K562 (cell line): Measurements from ENCODE around the gene COQ9. TPM values are rescaled to one million over a fixed set of nuclear protein-coding genes. Genes with fewer than 3 reads are reported as not detected.
"Not testable (repeated sequence)": the region's sequence is repeated elsewhere in the genome, so short reads cannot be mapped to it uniquely, and the experiment has no call there.

Experiments used
- ATAC-seq: fragments of 200-7000 bp; cut with Tn5 transposase; 3 replicates; pipeline ENCODE4 v1.9.1; 2020; ENCODE audit warnings: moderate library complexity
- BruUV-seq: library from RNA; stranded (reverse); fragments of 400-500 nt; replicated peaks from 2 replicates; lab custom pipeline; 2021; lab: Mats Ljungman, UMichigan
- CTCF ChIA-PET: fragments of 300-600 bp; formaldehyde crosslinking; extraction: SDS; loops from one replicate; lab custom pipeline; 2021; ENCODE audit warnings: low intra/inter-chr PET ratio; lab: Yijun Ruan, JAX
- POLR2A ChIA-PET: fragments of 300-600, 350-650 bp; sonication (Branson Sonifier 250); formaldehyde crosslinking; extraction: SDS; loops from one replicate; lab custom pipeline; 2021; ENCODE audit warnings: antibody characterized with exemption, inconsistent platforms; lab: Yijun Ruan, JAX
- DNase-seq, 4 experiments: peaks; one replicate each; pipeline versions ENCODE4 v3.0.0 to v3.0.0-alpha.2; 2011 to 2018; ENCODE audit warnings: low spot score in 3 of 4, mixed read lengths in 3 of 4; ENCODE audit errors: extremely low read depth in 1 of 4
- FAIRE-seq: peaks from 2 replicates; lab custom pipeline; 2011; peaks lifted over from hg19 to GRCh38; lab: Jason Lieb, UNC
- H2AFZ ChIP-seq: 2 replicates; pipeline ENCODE4 v1.6.0; 2011; ENCODE audit warnings: low read depth, low read length, control low read depth, inconsistent platforms
- H3K27ac ChIP-seq: fragments of 200-600 bp; 3 replicates; pipeline ENCODE4 v1.8.0; 2011; ENCODE audit warnings: low read depth, mild to moderate bottlenecking, control low read depth, inconsistent platforms, low read length, moderate library complexity, mixed read lengths; ENCODE audit errors: extremely low read depth
- H3K27me3 ChIP-seq, 2 experiments: fragments of 300-600 bp in 1 of 2; 2 replicates in 1 of 2; 3 replicates in 1 of 2; pipeline versions ENCODE4 v1.6.0 to v1.8.0; 2011; ENCODE audit warnings: inconsistent platforms in 2 of 2, low read length in 2 of 2, mild to moderate bottlenecking in 1 of 2, mixed read lengths in 1 of 2, moderate library complexity in 1 of 2; ENCODE audit not compliant: control insufficient read depth in 2 of 2, insufficient read depth in 2 of 2
- H3K36me3 ChIP-seq: fragments of 300-600 bp; 3 replicates; pipeline ENCODE4 v1.8.0; 2011; ENCODE audit warnings: mild to moderate bottlenecking, low read length, inconsistent platforms; ENCODE audit not compliant: control insufficient read depth, insufficient read depth
- H3K4me1 ChIP-seq, 2 experiments: fragments of 200-600 bp in 1 of 2; replicated peaks in 1 of 2; 2 replicates in 1 of 2; 3 replicates in 1 of 2; pipeline versions ENCODE4 v1.5.1 to v1.8.0; 2011; ENCODE audit warnings: inconsistent platforms in 2 of 2, low read length in 2 of 2, mild to moderate bottlenecking in 1 of 2, mixed read lengths in 1 of 2, moderate library complexity in 1 of 2; ENCODE audit not compliant: control insufficient read depth in 2 of 2, insufficient read depth in 2 of 2
- H3K4me2 ChIP-seq: 2 replicates; pipeline ENCODE4 v1.6.1; 2011; ENCODE audit warnings: low read length, control low read depth, inconsistent platforms, mixed read lengths; ENCODE audit not compliant: insufficient read depth
- H3K4me3 ChIP-seq: fragments of 200-600 bp; sonication (generic), shearing (Covaris generic); 2 replicates; pipeline ENCODE4 v1.5.1; 2016; ENCODE audit warnings: control low read depth, inconsistent platforms
- H3K79me2 ChIP-seq: fragments of 200-600 bp; 3 replicates; pipeline ENCODE4 v1.8.0; 2011; ENCODE audit warnings: low read length, inconsistent platforms; ENCODE audit not compliant: control insufficient read depth, insufficient read depth
- H3K9ac ChIP-seq, 2 experiments: 2 replicates each; pipeline versions ENCODE4 v1.6.0 to v1.6.1; 2011; ENCODE audit warnings: low read depth in 2 of 2, low read length in 2 of 2, control low read depth in 1 of 2, inconsistent platforms in 1 of 2, mild to moderate bottlenecking in 1 of 2, mixed read lengths in 1 of 2; ENCODE audit not compliant: insufficient read depth in 1 of 2
- H3K9me1 ChIP-seq: one replicate; pipeline ENCODE4 v1.6.0; 2011; ENCODE audit warnings: inconsistent platforms, mild to moderate bottlenecking, low read length, moderate library complexity; ENCODE audit not compliant: control insufficient read depth, insufficient read depth
- H3K9me3 ChIP-seq: replicated peaks from 2 replicates; pipeline ENCODE4 v1.5.1; 2011; ENCODE audit warnings: low read depth, low read length, inconsistent platforms; ENCODE audit not compliant: control insufficient read depth, insufficient read depth
- H4K20me1 ChIP-seq: replicated peaks from 2 replicates; pipeline ENCODE4 v1.6.1; 2011; ENCODE audit warnings: low read length, inconsistent platforms, mixed read lengths; ENCODE audit not compliant: control insufficient read depth, insufficient read depth
- EP400 ChIP-seq: fragments of 450-650 bp; IDR thresholded peaks from 2 replicates; pipeline ENCODE4 v1.6.1; 2017; ENCODE audit warnings: antibody characterized with exemption, mild to moderate bottlenecking, moderate library complexity
- KHSRP ChIP-seq: fragments of 450-650 bp; IDR thresholded peaks from 2 replicates; pipeline ENCODE4 v1.6.1; 2017
- MED1 ChIP-seq: sonication (generic); formaldehyde crosslinking; IDR thresholded peaks from 2 replicates; pipeline ENCODE4 v1.8.1; 2023; ENCODE audit warnings: missing genetic modification reagents, borderline replicate concordance
- MEF2D ChIP-seq: conservative IDR thresholded peaks from 2 replicates; pipeline ENCODE4 v1.6.1; 2016; ENCODE audit warnings: low read depth, missing genetic modification characterization, missing compliant biosample characterization
- MXI1 ChIP-seq: IDR thresholded peaks from 2 replicates; pipeline ENCODE4 v1.6.1; 2011; ENCODE audit warnings: low read depth, mild to moderate bottlenecking, improper control_type of control experiment, low read length
- MYBL2 ChIP-seq, 2 experiments: fragments of 450-650 bp in 1 of 2; sonication (generic) in 1 of 2; formaldehyde crosslinking in 1 of 2; IDR thresholded peaks; 2 replicates each; pipeline versions ENCODE4 v1.6.1 to v1.8.1; 2017 to 2022; ENCODE audit warnings: borderline replicate concordance in 1 of 2, inconsistent platforms in 1 of 2, low read depth in 1 of 2, mild to moderate bottlenecking in 1 of 2, missing genetic modification reagents in 1 of 2, moderate library complexity in 1 of 2
- POLR3G ChIP-seq: IDR thresholded peaks from 2 replicates; pipeline ENCODE4 v1.6.1; 2011; ENCODE audit not compliant: insufficient read length, insufficient replicate concordance; ENCODE audit errors: extremely low read depth
- RCOR1 ChIP-seq, 2 experiments: IDR thresholded peaks; 2 replicates each; pipeline ENCODE4 v1.6.1; 2012; ENCODE audit warnings: low read depth in 2 of 2, low read length in 2 of 2, borderline replicate concordance in 1 of 2, improper control_type of control experiment in 1 of 2
- STAT5A ChIP-seq: IDR thresholded peaks from 2 replicates; pipeline ENCODE4 v1.6.1; 2012; ENCODE audit warnings: low read length, inconsistent platforms, borderline replicate concordance
- YBX1 ChIP-seq: fragments of 450-650 bp; IDR thresholded peaks from 2 replicates; pipeline ENCODE4 v1.7.1; 2016; ENCODE audit warnings: mild to moderate bottlenecking
- ZNF143 ChIP-seq: sonication (generic); formaldehyde crosslinking; IDR thresholded peaks from 2 replicates; pipeline ENCODE4 v1.9.0; 2022; ENCODE audit warnings: mild to moderate bottlenecking, missing genetic modification reagents
- WGBS: fragments of 100-300 bp; shearing (Covaris generic); methylation state at CpG from one replicate; pipeline ENCODE4 v1.1.6; 2016; ENCODE audit warnings: low coverage, mixed read lengths; ENCODE audit not compliant: insufficient coverage; ENCODE audit errors: missing lambda C conversion rate; 5-methylcytosine and 5-hydroxymethylcytosine counted together
- in situ Hi-C: fragments of 300-500 bp; cut with MboI; formaldehyde crosslinking; loops from 4 replicates; pipeline ENCODE4 v1.15.0; 2018; ENCODE audit warnings: inconsistent platforms, mixed read lengths
- intact Hi-C: fragments of 100-400 bp; cut with micrococcal nuclease; formaldehyde crosslinking; loops from 2 replicates; pipeline ENCODE4 v1.14.2; 2022
- polyA plus RNA-seq, 8 experiments: library from polyadenylated mRNA; depleted of rRNA in 4 of 8; stranded (reverse) in 5 of 8; unstranded in 3 of 8; fragments of >200 nt; fragmentation: Nextera tagmentation in 2 of 8; fragmentation: Illumina TruSeq in 1 of 8; extraction: Ambion mirVana in 2 of 8; extraction: Trizol in 1 of 8; gene quantifications; 2 replicates each; pipeline versions ENCODE4 v1.2.1 to v1.2.3, GENCODE V29; 2011 to 2014; ENCODE audit warnings: inconsistent platforms in 1 of 8, missing spikeins in 1 of 8
- total RNA-seq, 7 experiments: library from RNA; depleted of rRNA in 6 of 7; stranded (reverse); fragments of >200 nt in 6 of 7; fragmentation: Illumina TruSeq in 2 of 7; extraction: Trizol in 2 of 7; gene quantifications; 2 replicates each; pipeline versions ENCODE4 v1.2.1 to v1.2.3, GENCODE V29; 2011 to 2021; ENCODE audit warnings: low replicate concordance in 1 of 7

COQ9 gene
- total and polyA plus RNA-seq, 9 of the 15 experiments (the other 6 are each of a cell fraction or from before 2014, with no cell fraction given), result 35.0 to 139 (median 71.4) TPM

DNA sequence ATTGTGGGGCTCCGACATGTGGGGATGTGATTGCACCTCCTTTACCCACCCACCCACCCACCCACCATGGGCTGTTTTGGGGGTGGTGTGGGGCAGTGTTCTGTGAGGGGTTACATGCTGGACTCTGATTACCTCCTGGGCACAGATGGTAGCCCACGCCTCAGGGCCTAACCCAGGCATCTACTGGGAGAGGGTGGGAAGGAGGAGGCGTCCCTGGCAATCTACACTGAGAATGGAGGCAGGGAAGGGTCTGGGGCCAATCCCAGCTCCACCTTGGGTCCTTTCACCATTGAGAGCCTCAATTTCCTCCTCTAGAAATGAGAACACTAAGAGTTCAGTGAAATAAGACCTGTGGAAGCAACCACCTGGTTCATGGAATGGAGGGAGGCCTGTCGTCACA is 50.8 kb downstream of the COQ9 start:
- Histone ChIP-seq H4K20me1 (no peaks in the 10 kb centered on the region), H3K4me1 (peaks cover 3 to 10% of the 10 kb centered on the region in 2 experiments; a peak in 3 of 5 replicates), H3K27me3 (peaks cover 0 to 7% of the 10 kb centered on the region in 2 experiments; a peak in 3 of 5 replicates), H3K27ac (no peak overlapping the region), H3K4me3 (no peak overlapping the region), H2AFZ (no peak overlapping the region), H3K9ac (no peak overlapping the region), H3K79me2 (no peaks in the 10 kb centered on the region), H3K4me2 (no peak overlapping the region), H3K9me3 (no peaks in the 10 kb centered on the region), H3K36me3 (no peaks in the 10 kb centered on the region), H3K9me1 (no peaks in the 10 kb centered on the region)
- intact Hi-C loops, result no loop called here
- no TSS peak for BruUV-seq
- WGBS, result 16% methylated on average over 3 of the region's 4 CpGs
- ChIA-PET CTCF (no interaction called here), POLR2A (no interaction called here)
- in situ Hi-C loops, result no loop called here
- DNase-seq (no peak), ATAC-seq (no peak), FAIRE-seq (no peak)
- TF ChIP-seq KHSRP (no peak), EP400 (no peak), RCOR1 (IDR thresholded peaks at IDR 0.05; ENCODE audit: borderline replicate concordance in 1 of 2, low read depth in 2 of 2, low read length in 2 of 2) (no peak), MXI1 (no peak), ZNF143 (no peak), MEF2D (tag) (no peak), YBX1 (no peak), STAT5A (no peak), MYBL2 (IDR thresholded peaks at IDR 0.05; ENCODE audit: low read depth) (no peak), MYBL2 (CRISPR knock-in tag; IDR thresholded peaks at IDR 0.05; ENCODE audit: borderline replicate concordance) (no peak), POLR3G (no peak), MED1 (no peak)

DNA sequence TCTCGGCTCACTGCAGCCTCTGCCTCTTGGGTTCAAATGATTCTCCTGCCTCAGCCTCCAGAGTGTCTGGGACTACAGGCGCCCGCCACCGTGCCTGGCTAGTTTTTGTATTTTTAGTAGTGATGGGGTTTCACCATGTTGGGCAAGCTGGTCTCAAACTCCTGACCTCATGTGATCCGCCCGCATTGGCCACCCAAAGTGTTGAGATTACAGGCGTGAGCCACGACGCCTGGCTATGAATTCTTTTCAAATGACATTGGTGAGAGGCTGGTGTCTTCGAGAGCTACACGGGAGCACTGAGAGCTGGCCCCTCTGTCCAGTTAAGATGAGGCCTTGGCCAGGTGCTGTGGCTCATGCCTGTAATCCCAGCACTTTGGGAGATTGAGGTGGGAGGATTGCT is 52.7 kb downstream of the COQ9 start:
- DNase-seq, H3K9me3 ChIP-seq, H2AFZ ChIP-seq, intact Hi-C loops, H3K9me1 ChIP-seq, H4K20me1 ChIP-seq, CTCF ChIA-PET, H3K9ac ChIP-seq, H3K36me3 ChIP-seq, H3K4me1 ChIP-seq, H3K4me3 ChIP-seq, in situ Hi-C loops, H3K4me2 ChIP-seq, BruUV-seq, FAIRE-seq, H3K27ac ChIP-seq, H3K79me2 ChIP-seq, ATAC-seq: not testable (repeated sequence)
- WGBS, result 48% methylated on average over 11 of the region's 11 CpGs
- POLR2A ChIA-PET, result interaction anchor here (0.7 to 1.3 kb wide), 2 partner anchors 13 to 14 kb away, joined by 4 read pairs; partner anchors contain the start of gene DOK4
- peaks cover 0 to 17% of the 10 kb centered on the region in 2 experiments; a peak in 3 of 5 replicates for H3K27me3 ChIP-seq
